Effector CD8-positive, alpha-beta T cell (primary cell): ENCODE measurements around the gene KRT33A.

Source experiments
- DNase-seq: peaks from one replicate; lab custom pipeline; 2025; lab: John Stamatoyannopoulos, UW

The KRT33A gene

DNA sequence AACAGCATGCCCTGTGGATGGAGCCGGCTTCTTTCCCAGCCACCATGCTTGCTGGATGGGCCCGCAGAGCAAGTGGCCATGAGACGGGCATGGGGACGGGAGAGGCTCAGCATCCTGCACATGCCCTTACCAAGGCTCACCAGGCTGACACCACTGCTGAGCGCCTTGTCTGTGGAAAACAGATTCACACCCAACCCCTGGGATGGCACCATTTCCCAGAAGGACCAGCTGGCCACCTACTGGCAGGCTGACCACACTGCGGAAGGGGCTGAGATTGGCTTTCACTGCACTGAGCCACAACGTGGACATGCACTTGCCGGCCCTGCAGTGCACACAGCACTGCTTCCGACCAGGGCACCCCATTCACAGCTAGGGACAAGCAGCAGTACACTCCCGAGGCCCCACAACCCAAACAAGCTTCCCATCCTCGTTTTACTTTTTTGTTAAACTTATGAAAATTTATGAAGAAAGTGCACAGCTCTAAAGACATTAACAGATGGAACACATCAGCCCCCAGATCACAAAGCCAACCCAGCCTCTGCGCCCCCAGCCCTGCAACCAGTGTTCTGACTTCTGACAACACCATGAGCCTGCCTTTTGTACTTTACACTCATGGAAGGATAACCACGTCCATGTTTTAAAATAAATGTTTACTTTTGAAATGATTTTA is 21.2 kb downstream of the KRT33A start:
- no peak for DNase-seq

DNA sequence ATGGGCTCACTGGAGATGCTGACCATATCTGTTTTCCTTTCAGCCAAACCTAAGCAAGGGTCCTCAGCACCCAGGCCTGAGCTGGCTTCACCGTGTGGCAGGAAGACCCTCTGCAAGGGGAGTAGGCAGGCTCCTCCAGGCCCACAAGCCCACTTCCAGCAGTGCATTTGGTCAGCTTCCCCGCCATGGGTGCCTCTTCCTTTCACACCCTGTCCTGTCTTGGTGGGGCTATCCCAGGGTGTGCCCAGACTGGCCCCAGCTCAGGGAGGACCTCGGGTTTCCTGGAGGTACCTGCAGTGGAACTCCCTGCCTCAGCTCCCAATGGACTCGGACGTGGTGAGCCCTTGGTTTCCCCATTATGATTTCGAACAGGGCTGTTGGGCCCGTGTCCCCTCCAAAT is 22.4 kb downstream of the KRT33A start:
- DNase-seq, result no peak

DNA sequence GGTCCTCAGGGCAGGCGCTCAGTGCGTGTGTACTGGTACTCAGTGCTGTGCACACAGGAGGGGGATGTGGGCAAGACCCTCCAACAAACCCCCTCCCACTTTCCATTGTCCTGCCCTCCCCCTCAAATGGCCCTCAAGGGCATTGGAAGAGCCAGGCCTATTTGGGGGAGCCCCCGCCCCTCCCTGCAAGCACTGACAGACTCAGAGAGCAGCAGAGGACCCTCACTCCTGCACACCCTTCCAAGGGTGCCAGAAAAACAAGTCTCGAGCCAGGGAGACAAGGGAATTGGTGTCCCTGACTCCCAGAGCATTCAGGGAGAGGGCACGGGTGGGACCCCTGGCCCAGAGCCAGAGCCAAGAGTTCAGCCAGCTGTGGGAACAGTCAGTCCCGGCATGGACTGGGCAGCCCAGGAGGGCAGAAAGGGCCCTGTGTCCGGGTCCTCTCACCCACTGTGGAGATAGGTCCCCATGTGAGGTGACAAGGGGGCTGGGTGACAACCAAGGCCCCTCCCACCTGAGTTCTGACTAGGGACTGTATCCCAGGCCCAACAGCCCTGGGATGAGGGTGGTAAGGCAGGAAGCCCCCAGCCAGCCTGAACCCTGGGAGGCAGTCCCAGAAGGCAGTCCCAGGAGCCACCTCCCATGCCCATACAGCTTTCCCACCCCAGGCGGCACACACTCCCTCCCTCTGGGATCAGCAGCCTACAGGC is 23.1 kb downstream of the KRT33A start:
- DNase-seq, result no peak

DNA sequence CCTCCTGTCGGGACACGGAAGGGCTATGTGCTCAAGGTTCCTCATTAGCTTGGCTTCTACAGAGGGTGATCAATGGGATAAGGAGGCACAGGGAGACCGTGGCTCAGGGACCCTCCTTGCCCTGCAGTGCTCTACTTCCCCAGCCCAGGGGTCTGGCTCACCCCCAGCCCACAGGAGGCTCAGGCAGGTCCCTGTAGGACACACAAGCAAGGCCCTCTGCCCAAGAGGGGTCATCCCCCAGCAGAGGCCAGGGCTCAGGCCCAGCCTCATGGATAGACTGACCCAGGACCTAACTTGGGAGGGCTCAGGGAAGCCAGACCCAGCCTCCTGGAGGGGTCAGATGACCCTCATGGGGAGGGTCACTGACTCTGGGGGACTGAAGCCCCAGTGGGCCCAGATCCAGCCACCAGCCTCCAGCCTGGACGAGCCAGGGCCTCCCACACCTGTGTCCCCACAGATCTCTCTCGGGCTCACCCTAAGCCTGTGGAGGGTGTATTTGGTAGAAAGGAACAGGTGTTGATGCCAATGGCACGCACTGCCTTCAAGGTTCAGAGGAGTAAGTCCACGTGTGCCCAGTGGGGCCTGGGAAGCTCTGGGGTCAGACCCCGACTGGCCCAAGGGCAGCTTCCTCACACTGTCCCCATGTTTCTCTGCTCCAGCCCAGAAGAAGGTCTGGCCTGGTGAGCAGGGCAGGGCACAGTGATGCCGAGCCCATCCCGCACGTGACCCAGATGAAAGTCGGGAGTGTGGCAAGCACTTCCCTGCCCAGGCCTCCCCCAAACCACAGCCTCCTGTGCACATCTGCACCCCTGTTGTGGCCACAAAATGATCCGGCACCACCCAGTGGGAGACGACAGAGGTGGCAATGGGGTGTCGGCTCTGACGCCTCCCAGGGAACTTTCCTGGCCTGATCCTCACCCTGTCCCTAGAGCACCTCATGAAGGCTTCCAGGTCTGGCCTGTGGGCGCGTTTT is 24.2 kb downstream of the KRT33A start:
- DNase-seq, result no peak

DNA sequence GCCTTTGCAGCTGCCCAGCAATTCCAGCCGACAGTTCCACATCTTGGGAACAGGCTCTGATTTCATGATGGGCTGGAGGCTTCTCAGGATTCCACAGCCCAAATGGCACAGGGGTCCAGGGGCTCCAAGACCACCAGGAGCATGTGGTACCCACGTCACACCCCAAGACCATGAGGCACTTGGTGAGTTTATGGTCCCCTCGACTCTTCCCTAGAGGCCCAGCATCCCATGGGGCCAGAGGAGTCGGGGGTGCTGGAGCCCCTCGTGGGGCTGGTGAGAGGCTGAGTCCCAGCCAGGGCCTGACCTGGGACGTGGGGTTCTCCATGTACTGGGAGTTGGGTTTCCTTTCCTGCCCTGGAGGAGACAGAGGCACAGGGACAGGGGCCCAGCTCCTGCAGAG is 25.0 kb downstream of the KRT33A start:
- no peak for DNase-seq

DNA sequence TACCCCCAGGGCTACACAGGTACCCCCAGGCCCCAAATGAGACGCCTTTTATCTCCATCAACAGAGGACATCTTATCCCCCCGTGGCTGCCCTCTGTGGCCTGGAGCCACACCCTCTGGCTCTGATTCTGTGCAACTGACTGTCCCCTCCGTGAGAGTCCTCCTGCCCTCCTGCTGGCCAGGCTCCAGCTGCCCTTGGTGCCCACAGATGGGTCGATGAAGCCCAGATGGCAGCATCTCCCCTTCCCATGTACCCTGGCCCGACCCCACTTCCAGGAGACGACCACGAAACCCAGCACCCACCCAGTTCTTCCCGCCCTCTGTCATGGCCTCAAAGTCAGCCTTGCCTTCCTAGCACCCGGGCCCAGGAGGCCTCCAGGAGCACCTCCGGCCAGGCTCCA is 25.5 kb downstream of the KRT33A start:
- no peak for DNase-seq

DNA sequence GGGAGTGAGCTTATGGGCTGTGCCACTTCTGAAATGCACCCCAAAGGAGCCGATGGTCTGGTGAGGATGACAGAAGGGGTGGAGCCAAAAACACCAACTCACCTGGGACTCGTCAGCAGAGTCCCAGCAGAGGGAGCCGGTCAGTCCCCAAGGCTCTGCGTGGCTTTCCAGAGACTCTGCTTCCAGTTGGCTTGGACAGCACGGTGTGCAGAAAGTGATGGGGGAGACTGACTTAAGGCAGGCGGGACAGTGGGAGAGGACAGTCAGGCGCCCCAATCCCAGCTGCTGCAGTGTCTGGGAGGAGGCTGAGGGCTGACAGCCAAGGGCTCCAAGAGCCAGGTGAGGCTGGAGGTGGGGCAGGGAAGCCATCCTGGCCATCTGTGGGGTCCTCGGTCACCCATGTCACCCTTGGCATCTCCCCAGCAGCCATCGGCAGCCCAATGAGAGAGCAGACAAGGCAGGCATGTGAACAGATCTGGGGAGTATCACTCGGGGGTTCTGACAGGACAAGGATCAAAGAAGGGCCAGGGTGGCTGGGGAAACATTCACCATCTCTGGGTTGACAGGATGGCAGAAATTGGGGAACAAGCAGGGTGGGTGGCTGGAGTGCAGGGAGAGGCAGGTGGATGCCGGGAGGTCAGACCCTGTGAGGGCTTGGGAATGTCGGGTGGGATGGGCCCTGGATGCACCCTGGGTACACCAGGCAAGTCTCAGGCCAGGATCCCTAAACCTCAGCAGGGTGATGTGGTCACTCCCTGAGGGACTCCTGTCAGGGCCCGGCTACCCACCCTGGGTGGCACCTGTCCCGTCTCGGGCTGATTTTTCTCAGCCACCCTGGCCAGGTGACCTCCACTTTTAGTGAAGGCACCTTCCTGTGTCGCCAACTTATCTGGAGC is 26.2 kb downstream of the KRT33A start:
- no peak for DNase-seq

DNA sequence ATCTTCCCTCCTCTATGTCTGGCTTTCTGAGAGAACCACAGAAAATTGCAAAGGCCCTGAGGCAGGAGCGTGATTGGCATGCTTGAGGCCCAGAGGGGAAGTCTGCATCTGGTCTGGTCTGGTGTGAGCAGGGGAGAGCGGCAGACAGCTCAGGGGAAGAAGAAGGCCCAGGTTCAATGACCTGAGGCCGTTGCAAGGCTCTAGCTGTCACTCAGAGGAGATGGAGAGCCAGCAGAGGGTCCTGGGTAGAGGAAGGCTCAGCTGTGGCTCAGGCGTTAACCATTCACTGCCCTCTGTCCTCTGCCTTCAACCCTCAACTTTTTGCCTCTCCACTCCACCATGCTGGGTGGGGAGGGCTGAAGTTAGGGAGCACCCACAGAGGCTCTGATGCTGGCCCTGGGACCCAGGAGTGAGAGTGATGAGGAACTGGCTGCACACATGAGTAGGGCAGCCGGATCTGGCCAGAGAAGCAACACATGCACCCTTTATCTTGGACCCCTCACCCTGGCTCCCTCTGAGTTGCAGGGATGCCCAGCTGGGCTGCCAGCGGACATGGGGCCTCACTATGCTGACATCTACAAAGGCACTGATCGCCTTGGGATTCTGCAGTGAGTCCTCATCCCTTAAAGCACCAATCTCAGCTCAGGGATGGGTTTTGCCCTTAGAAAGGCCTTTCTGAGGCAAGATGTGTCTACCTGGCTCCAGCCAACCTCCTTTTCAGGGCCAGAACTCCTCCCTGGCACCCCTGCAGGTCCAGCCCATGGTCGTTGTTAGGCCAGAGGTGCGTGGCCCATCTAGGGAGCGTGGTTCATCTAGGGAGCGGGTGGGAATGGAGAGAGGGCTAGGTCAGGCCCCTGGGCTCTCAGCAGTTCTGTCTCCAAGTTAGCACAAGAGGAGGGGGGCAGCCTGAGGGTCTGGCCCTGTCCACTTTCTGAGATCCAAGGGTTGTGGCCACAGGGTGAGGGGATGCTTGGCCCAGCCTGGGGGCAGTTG is 27.4 kb downstream of the KRT33A start:
- no peak for DNase-seq

DNA sequence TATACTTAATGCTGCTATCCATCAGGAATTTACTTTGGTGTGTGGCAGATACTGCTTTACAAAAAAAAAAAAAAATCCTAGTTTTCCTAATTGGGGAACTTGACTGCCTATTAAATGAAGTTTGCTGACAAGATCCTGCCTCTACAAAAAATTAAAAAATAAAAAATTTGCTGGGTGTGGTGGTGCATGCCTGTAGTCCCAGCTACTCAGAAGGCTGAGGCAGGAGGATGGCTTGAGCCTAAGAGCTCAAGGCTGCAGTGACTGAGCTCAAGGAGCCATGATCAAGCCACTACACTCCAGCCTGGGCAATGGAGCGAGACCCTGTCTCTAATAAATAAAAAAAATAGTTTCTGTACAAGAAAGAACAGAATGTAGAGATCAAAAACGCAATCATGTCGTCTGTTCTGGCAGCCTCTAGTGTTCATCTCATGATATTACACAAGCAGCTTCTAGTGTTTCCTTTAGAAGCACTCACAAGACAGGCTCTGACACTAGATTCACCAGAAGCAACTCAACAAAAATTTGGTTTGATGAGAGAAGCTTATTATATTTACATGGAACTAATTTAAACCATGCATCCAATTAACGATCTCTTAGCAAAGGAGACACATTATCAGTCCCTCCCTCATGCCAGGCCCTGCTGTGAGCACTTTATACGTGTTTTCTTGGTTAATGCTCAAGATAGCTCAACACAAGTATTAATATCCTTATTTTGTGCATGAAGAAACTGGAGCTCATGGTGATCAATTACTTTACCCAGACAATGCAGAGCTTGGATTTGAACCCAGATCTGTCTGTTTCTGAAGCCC is 28.3 kb downstream of the KRT33A start:
- DNase-seq, result no peak

DNA sequence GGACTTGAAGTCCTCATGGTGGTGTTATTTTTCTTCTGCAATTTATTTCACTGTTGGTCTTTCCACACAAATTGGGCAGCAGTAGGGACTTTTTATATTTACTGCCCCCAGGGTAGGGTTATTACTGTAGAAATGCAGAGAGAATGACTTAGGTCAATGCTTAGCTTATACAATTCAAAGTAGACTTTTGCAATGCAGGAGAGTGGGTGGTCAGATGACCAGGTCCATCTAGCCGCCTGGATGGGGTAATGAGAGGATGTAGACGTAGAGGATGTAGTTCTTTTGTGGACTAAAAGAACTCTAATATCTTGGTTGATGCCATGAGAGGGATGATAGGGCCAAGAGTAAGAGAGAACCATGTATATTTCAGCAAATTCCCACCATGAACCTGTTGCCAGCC is 32.4 kb downstream of the KRT33A start:
- DNase-seq, result no peak

DNA sequence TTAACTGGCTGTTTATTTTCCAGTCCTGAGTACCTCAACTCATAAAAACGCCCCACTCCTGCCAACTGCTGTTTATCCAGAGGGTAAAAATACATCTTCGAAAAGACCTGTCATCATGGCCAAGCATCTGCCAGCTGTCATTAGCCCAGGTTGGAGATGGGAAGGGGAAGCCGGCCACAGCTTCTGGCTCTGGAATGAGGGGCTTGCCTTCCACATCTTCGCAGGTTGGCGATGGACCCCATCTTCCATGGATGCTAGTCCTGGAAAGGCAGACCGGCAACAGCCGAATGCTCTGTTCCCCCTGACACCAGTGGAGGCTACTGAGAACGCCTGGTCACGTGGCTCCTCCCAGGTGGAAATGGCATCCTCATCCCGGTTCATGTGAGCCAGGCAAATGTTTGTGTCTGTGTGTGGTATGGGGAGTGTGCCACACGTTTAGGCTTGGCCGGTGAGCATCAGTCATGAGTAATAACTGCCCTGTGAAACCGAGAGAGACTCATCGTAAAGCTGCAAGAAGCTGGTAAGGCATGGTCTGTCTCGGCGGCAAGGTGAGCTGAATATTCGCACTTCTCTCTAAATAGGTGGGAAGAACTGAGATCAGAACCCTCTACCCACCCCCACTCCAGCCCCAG is 34.7 kb downstream of the KRT33A start:
- no peak for DNase-seq

DNA sequence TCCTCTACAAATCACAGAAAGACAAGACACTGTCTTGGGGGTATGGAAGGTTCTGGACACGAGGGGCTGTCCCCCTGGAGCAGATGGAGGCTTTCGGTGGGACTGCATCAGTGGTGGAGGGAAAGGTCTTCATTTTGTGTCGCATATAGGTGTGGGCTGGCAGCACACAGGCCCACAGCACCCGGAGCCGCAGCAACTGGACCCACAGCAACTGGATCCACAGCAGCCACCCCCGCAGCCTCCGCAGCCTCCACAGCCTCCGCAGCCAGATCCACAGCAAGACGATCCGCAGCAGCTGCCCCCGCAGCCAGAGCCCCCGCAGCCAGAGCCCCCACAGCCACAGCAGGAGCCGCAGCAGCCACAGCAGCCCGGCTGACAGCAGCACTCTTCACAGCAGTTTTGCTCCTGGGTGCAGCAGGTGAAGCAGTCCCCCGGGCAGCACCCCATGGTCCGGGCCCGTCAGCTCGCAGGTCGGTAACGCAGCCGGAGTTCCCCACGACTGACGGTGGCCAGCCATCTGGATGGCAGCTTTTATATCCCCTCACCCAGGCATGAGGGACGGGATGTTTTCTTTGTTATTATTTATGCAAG is 35.3 kb downstream of the KRT33A start, which contains the start of gene KRTAP17-1:
TSS of gene KRTAP17-1 (minus strand) at position 507 of the 591 bp plus-strand sequence. CDS start at position 447, 60 bp downstream.
- DNase-seq, result no peak

DNA sequence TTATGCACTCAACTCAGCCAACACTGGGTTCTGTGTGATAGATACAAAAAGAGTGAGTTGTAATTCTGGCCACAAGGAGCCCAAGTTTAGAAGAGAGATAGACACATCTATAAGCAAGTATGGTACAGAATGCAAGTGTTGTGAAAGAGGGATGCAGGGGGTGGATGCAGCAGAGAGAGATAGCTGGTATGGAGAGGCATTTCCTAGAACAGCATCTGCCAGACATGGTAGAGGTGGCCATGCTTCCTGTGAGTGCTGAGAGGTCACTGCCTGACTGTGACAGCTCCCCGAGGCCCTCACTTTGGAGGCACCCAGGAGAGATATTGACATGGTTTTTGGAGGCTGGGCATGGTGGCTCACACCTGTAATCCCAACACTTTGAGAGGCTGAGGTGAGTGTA is 39.5 kb downstream of the KRT33A start:
- DNase-seq, result no peak

DNA sequence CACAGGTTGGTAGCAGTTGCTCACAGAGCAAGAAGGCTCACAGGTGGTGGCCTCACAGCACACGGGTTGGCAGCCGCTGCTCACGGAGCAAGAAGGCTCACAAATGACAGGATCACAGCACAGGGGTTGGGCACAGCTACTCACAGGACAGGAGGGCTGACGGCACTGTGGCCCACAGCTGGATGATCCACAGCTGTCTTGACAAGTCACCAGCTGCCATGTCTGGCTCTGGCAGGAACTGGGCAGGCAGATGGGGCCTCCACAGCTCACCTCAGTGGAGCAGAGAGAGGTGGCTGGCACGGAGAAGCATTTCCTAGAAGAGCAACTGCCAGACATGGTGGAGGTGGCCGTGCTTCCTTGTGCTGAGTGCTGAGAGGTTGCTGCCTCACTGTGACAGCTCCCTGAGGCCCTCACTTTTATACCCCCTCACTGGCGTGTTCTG is 41.7 kb downstream of the KRT33A start, which contains the start of gene KRTAP16-1:
TSS of gene KRTAP16-1 (minus strand) at position 392 of the 442 bp plus-strand sequence. CDS start at position 336, 56 bp downstream.
- no peak for DNase-seq

DNA sequence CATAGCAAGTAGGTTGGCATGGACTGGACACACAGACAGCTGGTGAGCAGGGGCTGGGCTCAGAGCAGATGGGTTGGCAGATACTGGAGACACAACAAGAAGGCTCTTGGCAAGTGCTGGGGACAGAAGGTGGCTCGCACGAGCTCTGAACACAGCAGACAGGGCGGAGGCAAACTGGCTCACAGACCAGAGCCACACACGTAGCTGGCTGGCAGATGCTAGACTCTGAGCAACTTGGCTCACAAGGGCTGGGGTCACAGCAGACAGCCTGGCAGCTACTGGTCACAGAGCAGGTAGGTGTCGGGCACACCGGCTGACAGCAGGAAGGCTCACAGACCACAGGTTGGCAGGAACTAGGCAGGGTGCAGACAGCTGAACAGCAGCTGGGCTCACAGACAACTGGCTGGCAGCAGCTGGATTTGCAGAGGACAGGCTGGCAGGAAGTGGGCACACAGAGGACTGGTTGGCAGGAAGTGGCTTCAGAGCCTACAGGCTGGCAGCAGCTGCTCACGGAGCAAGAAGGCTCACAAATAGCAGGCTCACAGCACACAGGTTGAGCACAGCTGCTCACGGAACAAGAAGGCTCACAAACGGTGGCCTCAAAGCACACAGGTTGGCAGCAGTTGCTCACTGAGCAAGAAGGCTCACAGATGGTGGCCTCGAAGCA is 42.2 kb downstream of the KRT33A start:
- DNase-seq, result peak; percentile 49

DNA sequence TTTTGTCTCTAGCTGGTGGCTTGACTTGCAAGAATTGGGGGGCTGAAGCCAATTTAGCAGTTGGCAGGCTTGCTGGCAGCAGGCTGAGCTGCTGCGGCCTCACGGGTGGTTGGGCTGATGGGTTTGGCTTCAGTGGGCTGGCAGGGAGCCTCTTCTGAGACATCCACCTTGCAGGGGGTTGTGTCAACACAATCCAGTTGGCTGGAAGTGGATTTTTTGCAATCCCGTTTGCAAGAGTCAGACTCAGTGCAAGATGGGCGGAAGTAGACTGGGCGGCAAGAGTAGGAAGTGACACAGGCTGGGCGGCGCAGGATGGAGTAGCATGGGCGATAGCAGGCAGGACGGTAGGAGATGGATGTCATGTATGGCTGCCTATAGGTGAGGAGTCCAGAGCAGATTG is 43.0 kb downstream of the KRT33A start:
- no peak for DNase-seq

DNA sequence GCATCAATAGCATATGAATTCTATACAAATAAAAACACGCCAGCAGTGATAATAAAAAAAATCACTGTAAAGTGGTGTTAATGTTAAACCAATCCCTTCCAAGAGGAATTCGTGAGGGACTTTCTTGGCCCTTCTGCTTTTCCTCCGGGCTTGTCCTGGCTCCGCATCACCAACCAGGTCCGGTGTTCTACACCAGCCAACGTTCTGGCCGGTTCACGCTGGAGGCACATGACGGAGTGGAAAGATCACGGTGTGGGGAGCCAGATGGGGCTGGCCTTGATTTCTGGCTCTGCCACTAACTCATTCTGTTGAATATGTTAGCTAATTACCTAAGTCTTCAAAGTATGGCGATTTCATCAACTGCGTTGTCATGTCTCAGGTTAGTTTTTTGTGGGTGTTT is 46.5 kb downstream of the KRT33A start:
- DNase-seq, result no peak

DNA sequence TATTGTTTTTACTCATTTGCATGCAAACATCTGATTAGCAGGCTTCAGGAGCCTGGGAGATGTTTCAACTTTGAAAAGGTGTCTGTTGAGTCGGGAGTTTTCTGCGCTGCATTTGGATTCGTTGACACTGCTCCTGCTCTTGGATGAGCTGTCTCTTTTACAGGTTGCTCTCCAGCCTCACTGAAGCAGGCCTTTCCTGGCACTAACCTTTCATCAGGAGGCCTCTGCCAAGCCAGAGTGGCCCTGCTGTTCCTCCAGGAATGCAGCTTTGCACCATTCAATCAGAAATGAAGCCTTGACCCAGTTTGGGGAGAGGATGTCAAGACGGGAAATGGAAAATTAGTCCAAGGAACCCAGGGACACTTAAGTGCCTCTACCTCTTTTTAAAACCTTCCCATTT is 47.6 kb downstream of the KRT33A start:
- DNase-seq, result no peak
